GM21360 (cell line): ENCODE results near the gene TRIM29.
"Not testable (repeated sequence)": the region's sequence is repeated elsewhere in the genome, so short reads cannot be mapped to it uniquely, and the experiment has no call there.

ENCODE experiments used
- ATAC-seq: cut with Tn5 transposase; IDR thresholded peaks from one replicate; pipeline ENCODE4 v1.9.1; 2021; ENCODE audit warnings: mild to moderate bottlenecking, moderate library complexity; ENCODE audit not compliant: unreplicated experiment

The TRIM29 gene

DNA sequence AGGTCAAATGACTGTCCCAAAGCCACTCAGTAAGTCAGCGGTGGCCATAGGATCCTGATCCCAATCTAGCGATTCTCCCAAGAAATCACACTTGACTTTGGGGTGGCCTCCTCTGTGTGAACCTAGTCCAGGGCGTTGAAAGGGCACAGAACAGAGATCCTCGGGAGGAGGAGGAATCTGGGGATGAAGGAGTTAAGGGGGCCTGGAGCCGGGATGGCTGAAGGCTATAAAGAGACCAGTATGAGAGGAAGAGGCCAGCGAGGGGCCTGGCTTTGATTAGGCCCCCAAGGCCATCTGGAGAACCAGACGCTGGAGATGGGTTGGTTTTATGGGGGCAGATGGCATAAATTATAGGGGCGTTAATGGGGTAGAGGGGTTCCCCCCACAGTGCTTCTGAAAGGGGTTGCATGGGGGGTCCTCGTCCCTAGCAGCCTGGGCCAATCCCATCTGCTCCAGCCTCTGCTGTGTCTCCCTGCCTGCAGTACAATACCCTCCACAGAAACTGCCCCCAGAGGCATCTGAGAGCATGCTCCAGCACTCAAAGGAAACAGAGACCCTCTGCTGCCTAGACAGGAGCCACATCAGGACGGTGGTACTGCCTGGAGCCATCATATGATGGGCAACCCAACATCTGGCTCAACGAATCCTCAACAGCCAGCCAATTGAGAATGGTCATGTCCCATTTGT, 35.2 kb upstream of the TRIM29 start:
- no peak for ATAC-seq

DNA sequence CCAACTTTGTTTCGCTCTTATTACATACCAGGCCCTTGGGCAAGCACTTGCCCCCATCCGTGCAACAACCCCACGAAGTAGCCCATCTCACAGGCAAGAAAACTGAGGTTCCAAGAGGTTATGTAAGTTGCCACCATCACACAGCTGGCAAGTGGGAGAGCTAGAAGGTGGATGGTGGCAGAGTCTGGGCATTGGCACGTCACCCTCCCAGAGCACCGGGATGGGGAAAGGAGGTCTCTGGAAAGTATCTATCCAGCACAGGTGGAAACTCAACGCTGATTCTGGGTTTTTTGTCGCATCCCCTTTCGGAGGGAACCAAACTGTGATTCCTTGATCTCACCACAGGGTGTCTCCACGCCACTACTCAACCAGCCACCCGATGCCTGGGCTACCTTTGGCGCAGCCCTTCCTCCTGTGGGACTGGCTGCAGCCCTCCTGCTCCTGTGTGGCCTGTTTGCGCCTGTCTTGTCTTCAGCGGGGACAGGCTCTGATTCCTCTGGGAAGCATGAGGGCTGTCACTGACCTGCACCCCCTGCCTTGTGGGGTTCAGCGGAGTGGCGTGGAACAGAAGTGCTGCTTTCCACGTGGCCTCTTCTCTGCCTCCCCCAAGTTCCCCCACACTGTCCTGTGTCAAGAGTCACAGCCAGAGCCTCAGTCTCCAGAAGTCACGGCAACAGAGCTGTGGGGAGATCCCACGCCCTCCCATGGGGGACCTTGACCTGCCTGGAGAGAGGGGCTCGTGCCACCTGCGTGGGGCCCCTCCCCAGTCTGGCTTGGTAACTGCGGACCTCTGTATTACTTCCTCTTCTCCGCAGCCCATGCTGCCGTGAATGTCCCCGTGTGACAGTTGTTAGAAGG, 34.4 kb upstream of the TRIM29 start:
- no peak for ATAC-seq

DNA sequence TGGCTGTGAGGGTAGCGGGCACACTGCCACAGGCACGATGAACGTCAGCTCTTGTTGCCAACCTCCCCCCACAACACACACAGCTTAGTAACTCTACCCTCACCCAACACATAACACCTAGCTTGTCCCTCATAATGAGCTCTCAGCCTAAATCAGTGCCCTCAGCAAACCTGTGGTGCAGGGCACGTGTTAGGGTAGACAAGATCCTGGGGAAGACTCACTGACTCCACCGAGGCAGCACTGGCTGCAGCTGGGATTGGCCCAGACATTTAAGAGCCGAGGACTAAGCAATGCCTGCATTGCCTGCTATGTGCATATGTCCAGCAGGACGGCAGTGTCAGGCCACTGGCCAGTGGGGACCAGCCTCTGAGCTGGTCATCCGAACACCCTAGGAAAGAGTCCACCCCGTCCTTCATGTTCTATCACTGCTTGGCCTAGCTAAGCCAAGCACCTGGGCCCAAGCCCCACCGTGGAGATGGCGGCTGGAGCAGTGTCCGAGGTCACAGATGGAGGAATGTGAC, 32.9 kb upstream of the TRIM29 start:
- ATAC-seq: no peak

DNA sequence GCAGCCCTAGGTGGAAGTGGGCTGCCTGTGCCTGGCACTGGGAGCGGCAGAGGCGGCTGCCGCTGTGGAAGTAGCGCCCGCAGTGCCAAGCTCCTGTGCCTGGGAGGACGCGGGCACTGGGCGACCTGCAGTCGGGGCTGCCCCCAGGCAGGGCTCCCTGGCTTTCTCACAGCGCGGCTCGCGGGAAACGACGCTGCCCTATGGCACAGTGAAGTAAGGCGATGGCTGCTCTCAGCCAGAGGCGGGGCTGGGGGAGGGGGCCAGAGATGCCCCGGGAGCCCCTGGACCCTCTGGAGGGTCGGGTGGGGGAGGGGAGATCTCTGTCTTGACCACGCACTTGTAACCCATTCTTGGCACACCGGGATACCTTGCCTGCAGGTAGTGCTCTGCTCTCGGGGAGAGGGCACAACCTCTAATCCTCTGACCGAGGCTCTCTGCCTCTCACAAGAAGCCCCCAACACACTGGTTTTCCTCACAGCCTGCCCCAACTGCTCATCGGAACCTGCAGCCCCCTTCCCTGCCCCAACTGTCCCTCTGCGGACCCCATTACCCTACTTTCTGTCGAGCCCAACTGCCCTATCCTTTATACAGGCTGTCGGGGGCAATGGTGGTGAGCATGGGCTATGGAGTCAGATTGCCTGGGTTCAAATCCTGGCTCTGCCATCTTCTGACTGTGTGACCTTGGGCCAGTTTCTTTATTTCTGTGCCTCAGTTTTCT, 32.2 kb upstream of the TRIM29 start:
- ATAC-seq: no peak

DNA sequence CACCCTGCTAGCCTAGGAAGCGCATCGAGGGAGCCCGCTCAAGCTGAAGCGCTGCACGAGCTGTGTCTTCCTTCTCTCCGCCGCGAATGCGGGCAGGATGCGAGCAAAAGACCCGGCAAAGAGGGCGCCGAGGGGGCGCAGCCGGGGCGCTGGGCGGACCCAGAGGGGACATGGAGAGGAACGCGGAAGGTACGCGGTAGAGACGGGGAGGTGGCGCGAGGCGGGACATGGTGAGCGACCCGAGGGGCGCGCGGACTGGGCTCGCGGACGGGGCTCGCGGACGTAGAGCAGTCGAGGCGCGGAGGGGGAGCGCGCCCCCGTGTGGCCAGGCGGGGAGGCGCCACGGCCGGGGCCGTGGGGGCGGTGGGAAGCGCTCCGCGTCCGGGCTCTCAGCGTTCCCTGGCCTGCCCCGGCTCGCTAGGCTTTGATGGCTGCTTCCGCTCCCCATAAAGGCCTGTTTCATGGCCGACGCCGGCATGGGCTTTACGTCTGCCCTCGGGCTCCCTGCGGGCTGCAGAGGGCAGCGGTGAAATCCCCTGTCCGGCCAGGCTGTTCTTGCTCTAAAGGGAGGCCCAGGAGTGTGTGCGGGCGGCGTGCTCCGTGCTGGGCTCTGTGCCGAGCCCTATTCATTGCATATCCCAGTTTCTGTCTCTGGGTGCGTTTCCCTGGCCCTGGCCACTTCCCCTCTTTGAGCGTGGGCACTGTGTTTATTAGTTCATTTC, 31.2 kb upstream of the TRIM29 start:
- no peak for ATAC-seq

GRCh38 chr11:120168108-120168959, 30.4 kb upstream of the TRIM29 start:
- ATAC-seq: no peak

DNA sequence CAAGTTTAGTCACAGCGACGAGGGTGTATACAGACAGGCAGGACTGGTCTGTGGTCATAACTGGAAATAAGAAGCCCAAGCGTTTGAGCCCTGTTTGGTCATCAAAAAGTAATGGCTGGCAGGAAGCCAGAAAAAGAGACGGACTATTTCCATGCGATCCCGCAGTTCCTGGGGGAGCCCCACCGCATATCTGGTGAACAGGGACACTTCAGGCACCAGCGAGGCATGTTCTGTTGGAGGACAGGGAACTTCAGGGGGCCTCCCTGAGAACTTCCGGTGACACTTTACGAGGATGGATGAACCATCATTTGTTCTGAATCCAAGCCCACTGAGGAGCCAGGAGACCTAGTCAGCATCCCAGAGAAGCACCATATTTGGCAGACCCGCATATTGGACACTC, 29.7 kb upstream of the TRIM29 start:
- ATAC-seq: no peak

DNA sequence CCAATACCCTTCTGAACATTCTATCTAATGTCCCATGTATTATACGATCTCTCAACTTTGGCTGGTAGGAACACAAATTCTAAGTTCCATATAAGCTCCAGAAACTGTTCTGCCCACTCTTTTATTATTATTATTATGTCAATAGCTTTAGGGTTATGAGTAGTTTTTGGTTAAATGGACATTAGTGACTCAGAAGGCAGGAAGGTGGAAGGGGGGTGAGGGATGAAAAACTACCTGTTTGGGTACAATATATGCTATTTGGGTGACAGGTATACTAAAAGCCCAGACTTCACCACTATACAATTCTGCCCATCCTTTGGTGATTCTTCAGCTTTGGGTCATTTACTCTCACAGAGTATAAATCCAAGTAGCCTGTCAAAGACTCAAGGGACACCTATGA, 22.5 kb upstream of the TRIM29 start:
- ATAC-seq: no peak

GRCh38 chr11:120153221-120153620, 15.3 kb upstream of the TRIM29 start:
- ATAC-seq: no peak

- ATAC-seq: no peak
Observed at GRCh38 chr11:120151536-120151935, 13.6 kb upstream of the TRIM29 start.

- ATAC-seq: no peak
Observed at GRCh38 chr11:120149246-120149645, 11.3 kb upstream of the TRIM29 start.

DNA sequence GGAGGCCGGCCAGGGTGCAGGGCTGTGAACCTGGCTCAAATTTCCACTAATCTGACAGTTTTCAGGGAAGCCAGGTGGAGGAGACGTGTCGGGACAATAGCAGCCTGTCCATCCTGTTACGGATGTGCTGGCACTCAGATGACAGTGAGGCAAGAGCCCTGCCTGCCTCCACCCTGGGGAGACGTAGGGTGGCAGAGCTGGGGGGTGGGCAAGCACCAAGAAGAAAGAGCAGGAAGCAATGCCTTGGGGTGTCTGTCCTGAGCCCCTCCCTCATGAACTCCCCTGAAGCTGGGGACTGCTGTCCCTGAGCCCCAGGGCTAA, 10.0 kb upstream of the TRIM29 start:
- no peak for ATAC-seq

DNA sequence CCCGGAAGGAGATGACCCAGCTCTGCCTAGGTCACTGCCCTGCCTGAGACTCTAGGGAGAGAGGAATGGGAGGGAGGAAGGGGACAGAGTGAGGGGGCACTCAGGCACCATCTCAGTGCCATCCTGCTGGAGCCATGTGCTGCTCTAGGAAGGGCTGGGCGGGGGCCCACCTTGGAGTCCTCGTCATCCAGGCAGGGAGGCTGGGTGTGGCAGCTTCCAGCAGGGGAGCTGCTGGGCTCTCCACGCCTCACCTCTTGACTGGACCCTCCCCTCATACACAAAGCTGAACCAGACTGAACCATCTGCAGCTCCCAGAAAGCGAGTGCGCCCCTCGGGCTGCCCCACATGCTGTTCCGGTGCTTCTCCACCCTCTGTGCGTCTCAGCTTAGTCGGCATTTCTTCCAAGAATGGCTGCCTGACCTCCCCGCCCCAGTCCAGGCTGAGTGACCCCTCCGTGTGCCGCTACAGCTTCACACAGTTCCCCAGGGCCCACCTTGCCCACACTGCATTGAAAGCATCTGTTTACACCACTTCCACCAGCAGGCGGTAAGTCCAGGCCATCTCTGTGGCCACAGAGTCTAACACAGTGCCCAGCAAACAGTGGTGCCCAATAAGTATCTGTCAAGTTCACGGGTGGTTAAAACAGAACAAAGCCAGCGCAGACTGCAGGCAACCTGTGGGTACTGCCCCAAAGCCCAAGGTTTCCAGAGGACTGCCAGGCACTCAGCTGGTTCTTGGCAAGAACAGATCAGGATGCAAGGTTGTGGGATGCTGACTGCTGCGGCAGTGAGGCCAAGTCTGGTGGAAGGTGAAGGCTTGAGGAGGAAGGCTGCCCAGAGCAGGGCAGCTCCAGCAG, 9.4 kb upstream of the TRIM29 start:
- ATAC-seq: no peak

- no peak for ATAC-seq
Observed at GRCh38 chr11:120146413-120147093, 8.6 kb upstream of the TRIM29 start.

- no peak for ATAC-seq
Observed at GRCh38 chr11:120144501-120144900, 6.6 kb upstream of the TRIM29 start.

- not testable (repeated sequence) for ATAC-seq
Observed at GRCh38 chr11:120143472-120143871, 5.6 kb upstream of the TRIM29 start.

DNA sequence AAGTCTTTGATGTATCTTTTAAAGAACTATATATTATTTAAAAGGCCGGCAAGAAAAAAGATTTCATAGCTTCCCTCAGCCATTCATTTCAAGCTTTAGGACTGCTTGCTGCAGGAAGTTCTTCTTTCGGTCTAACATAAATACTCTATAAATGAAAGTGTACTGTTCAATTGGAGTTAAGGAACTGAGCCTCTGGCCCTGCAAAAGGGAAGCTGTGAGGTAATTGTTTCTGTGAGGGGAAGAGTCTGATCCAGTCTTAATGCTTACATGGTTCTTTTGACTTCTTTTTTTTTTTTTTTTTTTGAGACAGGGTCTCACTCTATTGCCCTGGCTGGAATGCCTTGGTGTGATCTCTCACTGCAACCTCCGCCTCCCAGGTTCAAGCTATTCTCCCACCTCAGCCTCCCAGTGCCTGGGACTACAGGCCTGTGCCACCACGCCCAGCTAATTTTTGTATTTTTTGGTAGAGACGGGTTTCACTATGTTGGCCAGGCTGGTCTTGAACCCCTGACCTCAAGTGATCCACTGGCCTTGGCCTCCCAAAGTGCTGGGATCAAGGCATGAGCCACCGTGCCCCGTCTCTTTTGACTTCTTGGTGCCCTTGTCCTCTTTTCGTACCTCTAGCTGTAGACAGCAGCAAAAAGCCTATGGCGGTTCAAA, 4.7 kb upstream of the TRIM29 start:
- no peak for ATAC-seq

- ATAC-seq: no peak
Observed at GRCh38 chr11:120141768-120142423, 4.0 kb upstream of the TRIM29 start.
